Stimulated activated naive CD8-positive, alpha-beta T cell treated with anti-CD3 and anti-CD28 coated beads, Interleukin-15, Interleukin-2, amounts not matched to agents 100 U/mL and 50 U/mL, for 24 hours (primary cell): ENCODE results near the gene FCER1G.

Experiments
- ATAC-seq: fragments of 150-1000 bp; cut with Tn5 transposase; one replicate; pipeline ENCODE4 v1.10.0; 2021
- DNase-seq: peaks from one replicate; pipeline ENCODE4 v3.0.0; 2021

Gene FCER1G

GRCh38 chr1:161188381-161188780 lies 26.7 kb upstream of the FCER1G start:
- no peak for DNase-seq
- no peak for ATAC-seq

GRCh38 chr1:161189036-161189435 lies 26.1 kb upstream of the FCER1G start:
- no peak for DNase-seq
- ATAC-seq, result no peak

- no peak for ATAC-seq
- DNase-seq, result no peak
Measured at GRCh38 chr1:161190962-161191521, 24.1 kb upstream of the FCER1G start.

- ATAC-seq (no peak), DNase-seq (no peak)
Measured at GRCh38 chr1:161191971-161192370, 23.1 kb upstream of the FCER1G start.

GRCh38 chr1:161192476-161193465 lies 22.3 kb upstream of the FCER1G start:
- DNase-seq (peak; percentile 67), ATAC-seq (peak; percentile 82)

- DNase-seq, result no peak
- no peak for ATAC-seq
Measured at GRCh38 chr1:161193561-161194235, 21.4 kb upstream of the FCER1G start.

- DNase-seq (no peak), ATAC-seq (no peak)
Measured at GRCh38 chr1:161195171-161195570, 19.9 kb upstream of the FCER1G start.

GRCh38 chr1:161196111-161196510 lies 19.0 kb upstream of the FCER1G start:
- no peak for ATAC-seq

GRCh38 chr1:161196521-161197451 lies 18.3 kb upstream of the FCER1G start:
- ATAC-seq, result no peak
- DNase-seq, result no peak

More at GRCh38 chr1:161196111-161196510, 19.0 kb upstream of the FCER1G start:
- DNase-seq, result no peak

- DNase-seq (no peak), ATAC-seq (no peak)
Measured at GRCh38 chr1:161197560-161198193, 17.4 kb upstream of the FCER1G start.

GRCh38 chr1:161198194-161198896 lies 16.8 kb upstream of the FCER1G start:
- DNase-seq, result no peak
- no peak for ATAC-seq

GRCh38 chr1:161198897-161199431 lies 16.1 kb upstream of the FCER1G start, which contains the start of gene ADAMTS4:
ADAMTS4 (minus strand) TSS chr1:161199054; CDS start chr1:161198627, 427 bp downstream.
- DNase-seq (no peak), ATAC-seq (no peak)

GRCh38 chr1:161199506-161200139 lies 15.5 kb upstream of the FCER1G start:
- DNase-seq (no peak), ATAC-seq (no peak)

GRCh38 chr1:161200421-161200991 lies 14.6 kb upstream of the FCER1G start:
- DNase-seq (no peak), ATAC-seq (no peak)

- no peak for ATAC-seq
- DNase-seq, result no peak
Measured at GRCh38 chr1:161200992-161201835, 13.9 kb upstream of the FCER1G start.

- DNase-seq (peak; percentile 93), ATAC-seq (peak; percentile 98)
Measured at GRCh38 chr1:161201836-161202712, 13.0 kb upstream of the FCER1G start, which contains the start of gene NDUFS2. NDUFS2 (plus strand) TSS chr1:161202367; CDS start chr1:161202386, 19 bp downstream.
